ENCODE data around the gene UTRN. TPM values are rescaled to one million over a fixed set of nuclear protein-coding genes. Genes with fewer than 3 reads are reported as not detected.

The UTRN gene
- total RNA-seq, 1 donor from 2014 or later, result 65.8 TPM

DNA sequence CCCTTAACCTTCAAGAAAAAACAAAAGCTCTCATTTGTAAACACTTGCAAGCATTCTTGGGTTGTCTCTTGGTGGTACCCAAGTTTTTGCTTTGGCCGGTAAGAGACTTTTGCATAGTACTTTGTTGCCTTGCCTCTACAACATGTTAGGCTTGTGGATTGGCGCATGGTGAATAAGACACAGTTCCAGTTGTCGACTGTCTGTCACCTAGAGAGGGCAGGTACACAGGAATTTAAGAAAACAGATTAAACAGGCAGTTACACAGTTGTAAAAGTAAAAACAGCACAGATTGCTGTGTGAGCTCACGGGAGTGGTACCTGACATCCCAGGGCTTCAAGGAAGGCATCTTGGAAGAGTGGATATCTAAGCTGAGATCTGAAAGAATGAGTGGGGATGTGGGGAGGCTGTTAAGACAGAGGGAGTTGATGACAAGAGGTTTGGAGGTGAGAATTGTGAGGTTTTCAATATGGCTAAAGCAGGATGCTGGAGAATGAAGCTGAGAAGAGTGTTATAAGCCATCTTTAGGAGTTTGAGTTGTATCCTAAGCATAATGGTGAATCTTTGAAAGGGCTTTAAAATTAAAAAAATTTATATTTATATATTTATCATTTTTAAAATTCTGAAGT lies 19.2 kb downstream of the UTRN start:
- intact Hi-C loops (cut with DNase I), result loop anchor here (5.0 kb wide), 1 partner anchor 38 kb away; no protein-coding TSS in a partner anchor
- DNase-seq (no peak), ATAC-seq (ENCODE audit: poor library complexity) (no peak)

DNA sequence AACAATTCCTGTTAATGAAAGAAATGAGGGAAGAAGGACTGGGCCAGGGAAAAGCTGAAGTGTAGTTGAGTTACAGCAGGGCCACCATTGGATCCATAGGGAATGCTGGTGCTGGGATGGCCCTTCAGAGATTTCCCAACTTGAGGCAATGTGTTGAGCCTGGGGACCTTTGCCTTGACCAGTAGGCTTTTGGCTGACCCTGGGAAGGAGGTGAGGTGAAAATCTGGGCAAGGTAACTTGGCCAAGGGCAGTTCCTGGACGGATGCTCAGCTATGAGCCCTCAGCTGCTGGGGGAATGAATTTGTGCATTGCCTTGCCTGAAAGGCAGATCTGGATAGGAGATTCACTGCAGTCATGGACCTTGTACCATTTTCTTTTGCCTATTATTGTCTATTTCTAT lies 20.4 kb downstream of the UTRN start:
- no peak for DNase-seq
- intact Hi-C loops (cut with DNase I), result no loop called here
- no peak for ATAC-seq (ENCODE audit: poor library complexity)

DNA sequence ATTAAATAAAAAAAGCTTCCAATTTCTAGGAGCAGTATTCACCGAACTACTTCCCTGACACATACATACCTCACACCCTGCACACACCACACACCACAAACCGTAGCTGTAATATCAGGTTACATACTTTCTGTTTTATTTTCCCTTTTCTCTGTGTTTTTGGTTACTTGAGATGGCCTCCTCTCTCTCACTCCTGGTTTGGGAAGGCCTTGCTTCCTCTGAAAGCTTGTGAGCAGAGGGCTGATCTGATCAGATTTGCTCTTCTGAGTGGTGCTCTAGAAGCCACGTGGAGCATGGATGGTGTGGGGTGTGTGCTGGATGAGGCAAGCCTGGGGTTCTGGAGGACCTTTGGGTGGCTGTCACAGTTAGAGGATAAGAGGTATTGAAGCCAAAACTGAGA lies 20.9 kb downstream of the UTRN start:
- intact Hi-C loops (cut with DNase I), result no loop called here
- ATAC-seq (ENCODE audit: poor library complexity) (no peak), DNase-seq (no peak)

DNA sequence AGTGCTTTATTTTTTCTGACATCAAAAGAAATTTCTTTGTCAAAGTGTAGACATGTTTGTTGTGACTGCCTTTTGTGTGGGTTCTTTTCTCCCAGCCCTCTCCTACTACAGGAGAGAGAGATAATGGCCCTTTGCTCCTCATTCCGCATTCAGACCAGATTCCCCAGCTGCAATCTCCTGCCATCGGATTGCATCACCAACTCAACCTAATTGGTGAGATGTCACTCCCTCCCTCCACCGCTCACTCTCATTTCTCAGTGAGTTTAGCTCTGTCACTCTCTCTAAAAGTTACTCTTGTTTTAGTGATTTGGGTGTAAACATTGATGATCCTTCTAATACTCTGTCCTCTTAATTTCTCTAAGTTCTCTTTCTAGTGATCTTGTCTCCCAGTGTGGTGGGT lies 22.7 kb downstream of the UTRN start:
- DNase-seq (no peak), ATAC-seq (ENCODE audit: poor library complexity) (no peak)
- intact Hi-C loops (cut with DNase I), result no loop called here

DNA sequence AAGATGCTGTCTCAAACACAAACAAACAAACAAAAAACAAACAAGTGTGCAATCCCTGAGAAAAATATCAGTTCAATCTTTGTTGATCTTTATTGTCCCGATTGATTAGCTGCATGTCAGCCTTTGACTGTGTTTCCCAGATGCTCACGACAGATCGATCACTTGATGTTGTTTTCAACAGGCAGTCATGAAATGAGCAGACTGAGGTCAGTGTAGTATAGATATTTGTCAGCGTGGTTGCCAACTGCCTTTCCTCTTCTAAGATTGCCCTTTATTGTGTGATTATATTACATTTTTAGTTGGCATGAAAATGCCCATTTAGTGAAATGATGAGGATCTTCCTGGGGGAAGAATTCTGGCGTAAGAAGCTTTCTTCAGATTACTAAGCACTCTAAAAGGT lies 25.6 kb downstream of the UTRN start:
- DNase-seq, result no peak
- no peak for ATAC-seq (ENCODE audit: poor library complexity)
- intact Hi-C loops (cut with DNase I), result no loop called here

DNA sequence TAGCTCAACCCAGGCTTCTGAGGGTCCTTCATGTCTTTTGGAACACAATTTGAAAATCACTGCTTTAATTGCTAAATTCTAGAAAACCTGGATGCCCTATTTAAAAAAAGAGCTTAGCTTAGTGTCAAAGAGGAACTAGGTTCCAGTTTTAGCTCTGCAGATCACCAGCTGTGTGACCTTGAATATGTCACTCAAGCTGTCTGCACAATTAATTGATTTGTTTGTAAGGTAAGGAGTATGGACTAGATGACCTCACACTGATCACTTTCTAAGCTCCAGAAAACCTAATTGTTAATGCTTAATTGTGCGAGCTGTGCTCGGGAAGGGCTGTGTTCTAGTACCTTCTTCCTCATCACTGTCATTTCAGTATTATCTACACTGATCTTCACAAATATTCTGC lies 26.2 kb downstream of the UTRN start:
- ATAC-seq (ENCODE audit: poor library complexity), result no peak
- DNase-seq, result no peak
- intact Hi-C loops (cut with DNase I), result no loop called here

DNA sequence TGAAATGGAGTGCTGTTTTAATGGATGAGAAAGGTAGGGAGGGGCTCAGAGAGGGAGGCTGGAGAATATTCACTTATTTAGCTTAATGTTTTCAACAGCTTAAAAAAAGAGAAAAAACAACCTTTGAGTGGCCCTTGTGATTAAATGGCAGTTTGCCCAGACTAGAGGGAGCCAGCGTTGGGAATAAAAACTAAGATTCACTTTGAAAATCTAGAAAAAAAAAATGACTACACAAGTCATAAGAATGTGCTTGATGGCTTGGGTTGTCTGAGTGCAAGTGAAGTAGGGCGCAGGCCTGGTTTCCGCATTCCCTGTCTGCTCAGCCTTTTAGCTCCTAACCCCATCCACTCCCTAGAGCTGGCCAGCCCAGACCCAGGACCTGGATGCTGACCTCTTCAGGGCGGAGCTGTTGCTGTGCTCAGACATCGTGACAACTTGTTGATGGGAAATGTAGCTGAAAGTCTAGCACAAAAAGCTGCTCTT lies 28.9 kb downstream of the UTRN start:
- intact Hi-C loops (cut with DNase I), result no loop called here
- DNase-seq (peak; percentile 78), ATAC-seq (ENCODE audit: poor library complexity) (peak; percentile 83)

DNA sequence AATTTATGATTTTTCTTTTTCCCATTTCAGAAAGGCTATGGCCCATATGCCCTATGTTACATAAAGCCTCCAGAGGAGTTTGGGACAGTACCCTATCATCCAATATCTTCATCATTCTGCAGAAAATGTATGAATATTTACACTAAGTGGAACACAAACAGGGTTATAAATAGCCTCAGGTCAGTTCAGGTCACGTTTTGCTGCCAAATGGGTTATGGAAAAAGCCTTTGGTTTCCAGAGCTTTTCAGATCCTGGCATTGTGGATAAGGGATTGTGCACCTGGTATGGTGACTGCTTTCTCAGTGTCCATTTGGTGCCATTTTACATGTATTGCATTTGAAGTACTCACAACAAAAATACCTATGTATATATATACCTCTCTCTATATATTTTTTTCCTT lies 29.4 kb downstream of the UTRN start:
- no peak for DNase-seq
- intact Hi-C loops (cut with DNase I), result no loop called here
- ATAC-seq (ENCODE audit: poor library complexity), result peak; percentile 55

DNA sequence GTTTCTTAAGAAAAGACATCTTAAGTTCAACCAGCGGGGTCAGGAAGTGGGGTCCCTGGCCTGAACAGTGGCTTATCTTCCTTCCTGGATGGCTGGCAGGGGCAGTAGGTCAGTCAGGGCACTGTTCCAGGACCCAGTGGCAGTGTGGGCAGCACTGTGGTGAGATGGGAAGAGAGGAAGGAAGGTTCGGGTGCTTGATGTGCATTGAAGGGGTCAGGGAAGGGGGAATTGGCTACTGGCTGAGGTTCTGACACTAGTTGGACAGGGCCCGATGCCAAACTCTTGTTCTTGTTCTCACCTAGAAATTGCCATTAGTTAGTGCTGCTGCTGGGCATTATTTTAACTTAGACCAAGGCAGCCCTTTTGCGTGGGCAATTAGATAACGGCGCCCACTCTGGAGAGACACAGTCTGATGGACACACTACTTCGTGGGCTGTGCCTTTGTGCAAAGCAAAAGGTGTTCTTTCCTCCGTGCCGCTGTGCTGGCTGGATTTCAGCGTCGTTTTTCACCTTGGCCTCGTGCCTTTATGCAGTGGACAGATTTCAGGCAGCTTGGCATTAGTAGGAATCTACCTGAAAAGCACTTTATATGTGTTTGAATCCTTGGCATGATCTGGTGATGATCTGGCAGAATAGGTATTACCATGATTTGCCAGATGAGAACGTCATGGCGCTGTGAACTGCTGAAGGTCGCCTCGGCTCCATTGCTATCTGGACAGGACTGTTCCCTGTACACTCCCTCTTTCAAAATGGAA lies 30.3 kb downstream of the UTRN start:
- ATAC-seq (ENCODE audit: poor library complexity) (peak; percentile 58), DNase-seq (no peak)
- intact Hi-C loops (cut with DNase I), result no loop called here

DNA sequence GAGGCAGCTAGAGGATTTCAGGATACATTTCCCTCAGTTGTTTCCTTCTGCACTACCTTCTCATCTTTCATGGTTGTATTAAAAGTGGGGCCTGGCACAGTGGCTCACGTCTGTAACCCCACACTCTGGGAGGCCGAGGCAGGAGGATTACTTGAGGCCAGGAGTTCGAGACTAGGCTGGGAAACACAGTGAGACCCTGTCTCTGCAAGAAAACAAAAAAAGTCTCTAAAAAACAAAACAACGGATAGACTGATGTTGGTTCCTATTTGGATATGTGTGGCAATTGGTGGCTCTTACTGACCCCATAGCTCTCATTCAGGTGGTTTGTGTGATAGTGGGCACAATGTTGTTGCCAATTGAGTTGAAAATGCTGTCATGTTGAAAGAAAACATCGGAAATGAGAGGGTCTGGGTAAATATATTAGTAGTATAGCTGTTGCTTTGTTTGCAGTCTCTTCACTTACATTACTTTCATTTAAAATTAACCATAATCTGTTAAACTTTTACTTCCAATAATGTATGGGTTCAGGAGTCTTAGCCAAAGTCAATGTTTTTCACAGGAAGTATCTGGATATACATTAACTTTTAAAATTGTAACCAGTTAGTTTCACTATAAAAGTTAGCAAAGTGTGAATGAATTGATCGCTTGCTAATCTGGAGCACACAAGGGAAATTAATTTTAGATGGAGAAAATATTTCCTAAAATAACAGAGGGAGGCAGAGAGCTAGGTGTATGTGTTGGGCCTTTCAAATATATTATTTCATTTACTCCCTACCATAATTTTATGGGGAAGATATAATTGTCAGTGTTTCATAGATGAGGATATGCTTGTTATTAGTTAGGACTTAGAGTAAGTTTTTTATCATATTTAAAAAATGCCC lies 31.1 kb downstream of the UTRN start:
- no peak for ATAC-seq (ENCODE audit: poor library complexity)
- intact Hi-C loops (cut with DNase I), result no loop called here

DNA sequence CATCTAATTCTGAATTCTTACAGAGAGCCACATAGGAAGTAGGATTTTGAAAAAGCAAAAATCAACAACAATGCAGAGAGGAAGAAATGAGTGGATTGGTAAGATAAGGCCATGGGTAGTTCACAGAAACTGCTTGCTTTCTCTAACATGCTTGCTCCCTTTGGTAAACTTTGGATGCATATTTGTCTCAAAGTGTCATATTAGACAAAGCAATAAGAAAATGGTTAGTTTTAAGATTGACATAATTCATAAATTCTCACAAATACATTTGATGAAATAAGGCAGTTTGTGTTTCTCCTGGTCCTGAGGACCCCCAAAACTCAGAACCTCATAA lies 31.7 kb downstream of the UTRN start:
- DNase-seq (no peak), ATAC-seq (ENCODE audit: poor library complexity) (no peak)
- intact Hi-C loops (cut with DNase I), result no loop called here

More for the DNA sequence above, 31.1 kb downstream of the UTRN start:
- no peak for DNase-seq

DNA sequence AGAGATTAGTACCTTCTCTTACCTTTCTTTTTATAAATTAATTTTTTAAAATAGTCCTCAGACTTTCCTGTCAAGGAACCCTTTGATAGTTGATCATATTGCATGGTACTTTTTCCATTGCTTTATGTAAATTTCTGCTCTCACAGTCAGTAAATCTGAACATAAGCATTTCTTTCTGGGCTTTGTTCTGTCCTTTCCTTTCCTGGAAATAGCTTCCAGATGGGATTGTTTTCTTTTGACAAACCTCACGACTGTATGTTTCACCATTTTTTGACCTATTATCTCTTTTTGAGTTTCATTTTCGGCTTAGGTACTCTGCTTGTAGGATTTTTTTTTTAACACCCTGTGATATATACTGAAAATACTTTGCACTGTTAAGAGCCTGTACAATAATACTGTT lies 32.6 kb downstream of the UTRN start:
- ATAC-seq (ENCODE audit: poor library complexity) (no peak), DNase-seq (no peak)
- intact Hi-C loops (cut with DNase I), result no loop called here

DNA sequence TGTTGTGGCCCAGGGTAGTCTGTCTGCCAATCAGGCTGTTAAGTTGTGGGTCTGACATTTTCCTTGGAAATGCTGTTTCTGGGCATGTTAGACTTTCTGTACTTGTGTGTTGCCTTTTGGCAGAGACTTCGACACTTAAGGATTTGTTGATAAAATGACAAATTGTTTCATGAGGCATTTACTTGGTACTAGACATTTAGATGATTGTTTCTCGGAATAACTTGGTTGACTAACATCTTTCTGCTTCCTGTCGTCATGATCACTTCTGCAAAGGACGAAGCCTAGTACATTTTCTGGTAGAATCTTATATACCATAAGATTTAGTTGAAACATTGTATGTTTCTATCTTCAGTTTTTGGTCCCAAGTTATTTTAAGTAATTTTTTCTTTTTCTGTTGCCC lies 34.1 kb downstream of the UTRN start:
- intact Hi-C loops (cut with DNase I), result no loop called here
- ATAC-seq (ENCODE audit: poor library complexity) (no peak), DNase-seq (no peak)

DNA sequence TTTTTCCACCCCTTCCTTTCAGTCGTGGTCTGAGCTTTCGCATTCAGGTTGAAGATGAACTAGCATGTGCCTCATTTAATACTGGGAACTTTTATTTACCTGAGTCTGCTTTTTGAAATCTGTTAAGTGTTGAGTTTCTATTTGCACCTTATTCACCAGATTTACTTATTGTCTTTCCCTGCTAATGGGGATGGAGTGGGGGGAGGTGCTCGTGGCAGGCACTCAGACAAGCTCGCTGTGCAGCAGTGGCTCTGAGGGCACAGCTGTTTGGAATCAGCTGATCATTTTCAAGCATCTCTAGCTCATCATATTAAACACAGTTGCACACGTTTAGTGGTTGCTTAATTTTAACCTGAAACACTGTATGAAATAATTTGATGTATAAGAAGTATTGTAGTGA lies 35.6 kb downstream of the UTRN start:
- intact Hi-C loops (cut with DNase I), result no loop called here
- DNase-seq (no peak), ATAC-seq (ENCODE audit: poor library complexity) (no peak)

DNA sequence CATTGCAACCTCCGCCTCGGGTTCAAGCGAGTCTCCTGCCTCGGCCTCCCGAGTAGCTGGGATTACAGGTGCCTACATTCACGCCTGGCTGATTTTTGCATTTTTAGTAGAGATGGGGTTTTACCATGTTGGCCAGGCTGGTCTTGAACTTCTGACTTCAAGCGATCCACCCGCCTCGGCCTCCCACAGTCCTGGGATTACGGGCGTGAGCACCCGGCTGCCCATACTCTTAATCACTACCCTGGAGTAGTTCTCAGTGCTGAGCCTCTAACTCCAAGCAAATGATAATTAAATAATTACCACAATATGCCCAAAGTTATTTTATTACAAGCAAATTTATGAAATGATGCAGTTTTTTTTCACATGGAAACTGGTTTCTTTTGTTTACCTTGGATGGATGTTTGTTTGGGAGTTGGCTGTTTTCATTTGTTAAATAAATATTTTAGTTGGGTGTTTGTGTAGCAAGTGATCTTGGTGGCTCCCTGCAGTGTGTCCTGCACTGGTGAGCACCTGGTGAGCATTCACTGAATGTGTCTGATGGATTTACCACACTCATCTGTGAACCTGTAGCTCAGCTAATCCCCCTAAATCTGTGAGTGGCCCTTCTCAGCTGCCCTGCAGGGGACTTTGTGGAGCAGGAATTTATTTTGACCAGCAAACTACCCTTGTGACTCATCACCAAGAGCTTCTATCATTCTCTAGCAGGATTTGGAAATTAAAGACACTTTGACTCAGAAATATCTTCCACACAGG lies 36.9 kb downstream of the UTRN start:
- DNase-seq (no peak), ATAC-seq (ENCODE audit: poor library complexity) (no peak)
- intact Hi-C loops (cut with DNase I), result no loop called here

DNA sequence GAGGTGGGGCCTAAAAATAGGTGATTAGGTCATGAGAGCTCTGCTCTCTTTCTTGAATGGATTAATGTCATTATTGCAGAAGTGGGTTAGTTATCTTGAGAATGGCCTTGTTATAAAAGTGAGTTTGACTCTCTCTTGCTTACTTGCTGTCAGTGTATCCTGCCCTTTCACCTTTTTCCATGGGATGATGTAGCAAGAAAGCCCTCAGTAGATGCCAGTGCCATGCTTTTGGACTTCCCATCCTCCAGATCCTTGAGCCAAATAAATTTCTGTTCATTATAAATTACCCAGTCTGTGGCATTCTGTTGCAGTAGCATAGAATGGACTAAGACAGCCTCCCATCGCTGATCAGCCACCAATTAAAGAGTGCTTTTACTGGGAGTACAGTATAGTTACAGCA lies 40.1 kb downstream of the UTRN start:
- no peak for ATAC-seq (ENCODE audit: poor library complexity)
- intact Hi-C loops (cut with DNase I), result no loop called here
- DNase-seq, result no peak

DNA sequence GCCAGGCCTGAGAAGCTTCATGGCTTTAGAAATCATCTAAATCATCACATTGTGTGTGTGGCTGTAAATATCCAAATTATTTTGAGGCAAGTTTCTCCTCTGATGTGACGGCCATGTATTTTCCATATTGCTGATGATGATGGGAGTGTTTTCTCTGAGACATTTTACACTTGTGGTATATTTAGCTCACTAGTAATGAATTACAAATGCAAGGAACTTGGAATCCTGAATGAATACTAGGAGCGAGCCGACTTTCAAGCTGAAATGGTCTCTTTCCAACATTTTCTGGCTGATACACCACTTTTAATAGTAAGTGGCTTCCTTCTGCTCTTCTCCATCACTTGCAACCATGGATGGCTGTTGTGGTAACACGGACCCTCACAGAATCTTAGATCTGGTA lies 41.3 kb downstream of the UTRN start:
- DNase-seq (no peak), ATAC-seq (ENCODE audit: poor library complexity) (no peak)
- intact Hi-C loops (cut with DNase I), result no loop called here

DNA sequence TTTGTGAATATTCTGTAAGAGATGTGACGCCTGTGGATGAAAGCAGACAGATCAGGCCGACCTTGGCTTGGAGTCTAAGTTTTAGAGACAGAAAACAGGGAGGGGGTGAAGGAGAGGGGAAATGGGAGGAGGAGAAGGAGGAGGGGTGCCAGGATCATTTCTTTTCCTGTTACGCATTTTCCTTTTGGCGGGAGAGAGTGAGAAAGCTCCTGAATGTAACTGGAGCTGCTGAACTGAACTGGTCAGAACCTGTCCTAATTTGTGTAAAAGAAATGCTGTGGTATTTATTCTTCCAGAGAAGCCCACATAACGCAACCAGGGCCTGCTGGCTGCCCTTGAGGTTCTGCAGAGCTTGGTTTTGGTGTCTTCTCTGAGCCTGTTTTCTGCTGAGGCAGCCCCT lies 41.9 kb downstream of the UTRN start:
- intact Hi-C loops (cut with DNase I), result no loop called here

More for the DNA sequence above, 41.9 kb downstream of the UTRN start:
- DNase-seq (no peak), ATAC-seq (ENCODE audit: poor library complexity) (no peak)
